NB4 (cell line): ENCODE data around the gene MAP10.

Source experiments
- CTCF ChIP-seq: IDR thresholded peaks from one replicate; pipeline ENCODE4 v1.5.1; 2012; ENCODE audit warnings: low read depth, low read length
- MAX ChIP-seq: IDR thresholded peaks from 2 replicates; pipeline ENCODE4 v1.6.1; 2011; ENCODE audit warnings: low read depth, low read length
- POLR2A ChIP-seq: IDR thresholded peaks from 2 replicates; pipeline ENCODE4 v1.6.1; 2011; ENCODE audit warnings: mild to moderate bottlenecking; ENCODE audit not compliant: insufficient read length; ENCODE audit errors: extremely low read depth

- TF ChIP-seq POLR2A (no peak), CTCF (no peak), MAX (no peak)
Observed at GRCh38 chr1:232798920-232799319, 6.3 kb upstream of the MAP10 start.
